GM19452 (cell line): ENCODE results near the gene PCDHGA9.
A peak's percentile ranks its signal among the peaks of the same experiment; 100 is the strongest.
"Not testable (repeated sequence)": the region's sequence is repeated elsewhere in the genome, so short reads cannot be mapped to it uniquely, and the experiment has no call there.

ENCODE experiments used
- ATAC-seq: cut with Tn5 transposase; IDR thresholded peaks from one replicate; pipeline ENCODE4 v1.9.1; 2021; ENCODE audit not compliant: unreplicated experiment

Gene PCDHGA9

GRCh38 chr5:141383345-141383744, 19.2 kb upstream of the PCDHGA9 start:
- no peak for ATAC-seq

GRCh38 chr5:141384471-141385267, 17.9 kb upstream of the PCDHGA9 start:
- ATAC-seq: no peak

GRCh38 chr5:141387557-141388311, 14.8 kb upstream of the PCDHGA9 start, which contains the start of gene PCDHGB4:
Gene PCDHGB4 (plus strand): TSS chr5:141387698. CDS start chr5:141387885, 187 bp downstream.
- ATAC-seq: not testable (repeated sequence)

GRCh38 chr5:141388661-141389060, 13.9 kb upstream of the PCDHGA9 start:
- ATAC-seq: no peak

GRCh38 chr5:141389153-141390042, 13.2 kb upstream of the PCDHGA9 start:
- no peak for ATAC-seq

- ATAC-seq: no peak
These were observed 10.0 kb upstream of the PCDHGA9 start, which contains the start of gene PCDHGA8 for GRCh38 chr5:141392429-141393198. Gene PCDHGA8 (plus strand): TSS chr5:141392633. CDS start chr5:141392814, 181 bp downstream.

- no peak for ATAC-seq
These were observed 9.3 kb upstream of the PCDHGA9 start for GRCh38 chr5:141393267-141393666.

GRCh38 chr5:141394401-141395187, 8.0 kb upstream of the PCDHGA9 start:
- ATAC-seq: not testable (repeated sequence)

- ATAC-seq: peak; percentile 83
These were observed 4.6 kb upstream of the PCDHGA9 start, which contains the start of gene PCDHGB5 for GRCh38 chr5:141397756-141398551. Gene PCDHGB5 (plus strand): TSS chr5:141397947. CDS start chr5:141398128, 181 bp downstream.

- ATAC-seq: no peak
These were observed 4.0 kb upstream of the PCDHGA9 start for GRCh38 chr5:141398608-141399007.

- ATAC-seq: no peak
These were observed 2.9 kb upstream of the PCDHGA9 start for GRCh38 chr5:141399555-141400258.

- ATAC-seq: no peak
These were observed 809 bp downstream of the PCDHGA9 start for GRCh38 chr5:141403387-141403786.

GRCh38 chr5:141407790-141408505, 5.4 kb downstream of the PCDHGA9 start, which contains the start of gene PCDHGB6:
Gene PCDHGB6 (plus strand): TSS chr5:141408021. CDS start chr5:141408203, 182 bp downstream.
- peak; percentile 86 for ATAC-seq

GRCh38 chr5:141409598-141410306, 7.2 kb downstream of the PCDHGA9 start:
- no peak for ATAC-seq

- no peak for ATAC-seq
These were observed 9.0 kb downstream of the PCDHGA9 start for GRCh38 chr5:141411575-141411974.

- ATAC-seq: peak; percentile 54
These were observed 10.4 kb downstream of the PCDHGA9 start, which contains the start of gene PCDHGA10 for GRCh38 chr5:141412854-141413539. Gene PCDHGA10 (plus strand): TSS chr5:141412987. CDS start chr5:141413176, 189 bp downstream.
